GDM1 (cell line): ENCODE measurements around the gene NLRP1.

Experiments
- DNase-seq: peaks from one replicate; lab custom pipeline; 2025; lab: John Stamatoyannopoulos, UW

The NLRP1 gene

DNA sequence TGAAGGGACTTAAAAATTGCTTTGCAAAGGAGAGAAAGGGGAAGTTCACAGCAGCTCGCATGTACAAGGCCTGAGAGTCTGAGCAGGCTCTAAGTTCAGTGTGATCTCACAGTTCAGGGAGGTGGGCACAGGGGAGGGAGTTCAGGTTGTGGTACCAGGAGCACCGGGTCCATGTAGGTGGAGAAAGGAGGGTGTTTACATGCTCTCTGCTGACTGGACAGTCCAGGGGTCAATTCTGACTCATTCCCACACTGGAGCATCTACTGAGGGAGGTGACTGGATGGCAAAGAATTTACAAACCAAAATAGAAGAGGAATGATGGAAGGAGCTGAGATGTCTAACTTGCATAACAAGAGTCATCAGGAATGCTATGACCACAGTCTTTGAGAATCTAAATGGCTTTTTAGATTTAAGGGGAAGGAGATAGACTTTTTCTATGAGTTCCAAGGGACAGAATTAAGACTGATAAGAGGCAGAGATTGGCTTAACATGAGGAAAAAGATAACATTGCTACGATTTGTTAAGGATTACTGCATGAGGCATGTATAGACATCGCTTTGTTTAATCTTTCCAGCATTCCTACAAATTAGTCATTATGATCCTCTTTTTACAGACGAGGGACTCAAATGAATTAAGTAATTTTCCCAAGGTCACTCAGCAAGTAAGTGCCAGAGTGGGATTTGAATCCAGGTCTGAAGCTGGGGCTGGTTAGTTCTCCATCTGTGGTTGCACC lies 68.1 kb downstream of the NLRP1 start:
- no peak for DNase-seq

DNA sequence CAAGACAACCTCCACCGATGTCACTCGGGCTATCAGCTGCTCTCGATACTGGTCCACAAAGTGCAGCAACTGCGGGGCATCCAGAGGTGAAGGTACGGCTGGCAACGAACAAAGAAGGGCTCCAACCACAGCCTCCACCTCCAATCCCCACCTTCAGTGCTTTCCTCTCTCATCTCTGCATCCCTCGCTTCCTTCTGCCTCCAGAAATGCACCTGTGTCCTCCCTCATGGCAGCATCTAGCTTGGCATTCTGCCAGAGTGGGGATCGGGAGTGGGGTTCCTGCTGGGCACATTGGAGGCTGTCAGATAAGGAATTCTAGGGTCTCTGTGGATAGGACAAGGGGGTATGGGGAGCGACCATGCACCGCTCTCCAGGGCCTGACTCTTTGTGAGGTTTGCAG lies 69.3 kb downstream of the NLRP1 start:
- no peak for DNase-seq

DNA sequence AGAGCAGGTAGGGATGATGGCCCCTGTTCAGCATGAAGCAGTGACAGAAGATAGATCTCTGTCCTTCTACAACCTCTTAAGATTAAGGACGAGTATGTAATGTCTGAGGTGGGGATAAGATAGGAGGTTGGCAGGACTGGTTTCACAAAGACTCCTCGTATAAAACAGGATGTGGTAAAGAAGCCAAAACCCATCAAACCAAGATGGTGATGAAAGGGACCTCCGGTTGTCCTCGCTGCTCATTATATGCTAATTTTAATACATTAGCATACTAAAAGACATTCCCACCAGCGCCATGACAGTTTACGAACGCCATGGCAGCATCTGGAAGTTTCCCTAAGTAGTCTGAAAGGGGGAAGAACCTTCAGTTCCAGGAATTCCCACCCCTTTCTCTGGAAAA lies 70.7 kb downstream of the NLRP1 start:
- DNase-seq: no peak

DNA sequence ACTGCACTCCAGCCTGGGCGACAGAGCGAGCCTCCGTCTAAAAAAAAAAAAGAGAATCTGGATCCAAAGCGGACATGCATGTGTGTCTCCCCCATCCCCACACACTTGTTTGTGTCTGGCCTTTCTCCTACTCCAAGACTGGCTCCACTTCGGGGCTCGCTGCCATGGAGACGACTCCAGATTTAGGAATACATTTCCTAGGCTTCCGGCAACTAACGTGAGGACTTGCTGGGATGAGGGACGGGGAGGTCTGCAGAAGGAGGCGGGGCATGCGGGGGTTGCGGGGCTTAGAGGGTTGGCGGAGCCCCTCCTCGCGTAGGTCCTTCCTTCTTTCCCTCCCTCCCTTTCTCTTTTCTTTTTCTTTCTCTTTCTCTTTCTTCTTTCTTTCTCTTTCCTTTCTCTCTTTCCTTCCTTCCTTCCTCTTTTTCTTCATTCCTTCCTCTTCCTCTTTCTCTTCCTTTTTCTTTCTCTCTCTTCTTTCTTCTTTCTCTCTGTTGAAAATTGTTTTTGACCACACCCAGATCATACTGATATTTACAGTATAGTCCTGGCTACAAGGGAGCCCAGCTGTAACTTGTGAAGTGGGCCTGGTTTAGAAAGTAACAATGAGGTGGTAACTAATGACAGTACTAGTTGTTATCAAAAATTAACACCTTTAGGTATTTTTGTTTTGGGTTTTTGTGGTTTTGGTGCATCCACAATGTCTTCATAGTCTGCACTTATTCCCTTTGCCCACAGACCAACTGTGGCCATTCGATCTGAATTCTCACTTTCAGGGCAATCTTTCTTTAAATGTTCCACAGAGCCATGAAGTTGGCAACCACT lies 72.7 kb downstream of the NLRP1 start:
- DNase-seq: no peak

DNA sequence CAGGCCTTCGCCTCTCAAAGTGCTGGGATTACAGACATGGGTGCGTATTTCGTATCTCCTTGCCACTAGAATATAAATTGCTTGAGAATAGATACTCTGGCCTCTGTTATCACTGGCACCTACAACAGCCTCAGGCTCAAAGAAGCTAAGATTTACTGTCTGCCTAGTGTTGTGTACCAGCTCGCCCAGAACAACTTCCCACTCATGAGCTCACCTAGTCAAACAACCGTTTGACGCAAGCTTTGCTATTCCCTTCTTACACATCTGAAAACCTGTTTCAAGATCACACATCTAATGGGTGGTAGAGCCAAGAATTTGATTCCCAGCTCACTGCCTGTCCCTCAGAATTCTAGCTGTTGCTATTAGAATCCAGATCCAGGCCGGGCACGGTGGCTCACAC lies 73.5 kb downstream of the NLRP1 start:
- DNase-seq: no peak

DNA sequence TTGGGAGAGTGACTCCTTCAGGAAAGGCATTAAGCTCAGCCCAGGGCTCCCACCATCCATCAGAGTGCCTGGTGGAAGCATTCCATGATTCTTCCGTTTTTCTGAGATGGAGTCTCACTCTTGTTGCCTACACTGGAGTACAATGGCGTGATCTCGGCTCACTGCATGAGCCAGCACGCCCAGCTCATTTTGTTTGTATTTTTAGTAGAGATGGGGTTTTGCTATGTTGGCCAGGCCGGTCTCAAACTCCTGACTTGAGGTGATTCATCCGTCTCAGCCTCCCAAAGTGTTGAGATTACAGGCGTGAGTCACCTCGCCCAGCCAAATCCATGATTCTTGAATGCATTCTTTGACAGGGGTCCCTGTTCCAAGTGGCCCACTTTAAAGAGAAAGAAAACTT lies 74.8 kb downstream of the NLRP1 start:
- DNase-seq: no peak

DNA sequence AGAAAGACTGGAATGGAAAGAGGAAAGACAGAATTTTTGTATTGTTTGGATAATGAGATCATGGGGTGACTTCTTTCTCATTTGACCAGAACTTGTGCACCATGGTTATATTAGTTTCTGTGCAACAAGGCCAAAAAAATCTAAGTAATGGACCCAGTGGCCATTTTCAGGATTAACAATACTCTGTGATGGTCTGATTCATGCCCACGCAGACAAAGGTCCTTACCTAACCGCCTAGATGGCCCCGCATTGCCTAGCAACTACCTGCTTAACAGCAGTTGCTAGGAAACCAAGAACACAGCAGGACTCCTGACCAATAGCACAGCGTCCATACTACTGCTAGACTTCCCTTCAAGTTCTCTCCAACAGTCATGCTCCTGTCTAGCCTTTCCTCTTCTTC lies 75.5 kb downstream of the NLRP1 start:
- no peak for DNase-seq

DNA sequence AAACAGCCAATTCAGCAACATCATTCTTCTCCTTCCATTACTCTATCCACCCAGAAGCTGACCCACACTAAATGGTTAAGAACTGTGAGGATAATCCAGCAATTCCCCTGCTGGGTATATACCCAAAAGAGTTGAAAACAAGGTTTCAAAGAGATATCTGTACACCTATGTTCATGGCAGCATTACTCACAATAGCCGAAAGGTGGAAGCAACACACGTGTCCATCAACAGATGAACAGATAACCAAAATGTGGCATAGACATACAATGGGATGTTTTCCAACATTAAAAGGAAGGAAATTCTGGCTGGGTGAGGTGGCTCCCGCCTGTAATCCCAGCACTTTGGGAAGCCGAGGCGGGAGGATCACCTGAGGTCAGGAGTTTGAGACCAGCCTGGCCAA lies 78.0 kb downstream of the NLRP1 start:
- DNase-seq: no peak

DNA sequence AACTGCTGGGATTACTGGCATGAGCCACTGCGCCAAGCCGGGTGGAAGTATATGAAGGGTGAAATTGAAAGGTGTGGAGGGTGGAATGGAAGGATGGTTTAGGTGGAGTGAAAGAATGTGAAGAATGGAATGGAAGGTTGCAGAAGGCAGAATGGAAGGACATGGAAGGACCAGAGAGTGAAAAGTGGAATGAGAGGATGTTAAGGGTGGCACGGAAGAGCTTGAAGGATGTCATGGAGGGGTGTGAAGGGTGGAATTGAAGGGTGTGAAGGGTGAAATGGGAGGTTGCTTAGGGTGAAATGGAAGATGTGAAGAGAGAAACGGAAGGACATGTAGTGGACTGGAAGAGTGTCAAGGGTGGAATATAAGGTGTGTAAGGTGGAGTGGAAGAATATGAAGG lies 81.8 kb downstream of the NLRP1 start:
- DNase-seq: no peak

DNA sequence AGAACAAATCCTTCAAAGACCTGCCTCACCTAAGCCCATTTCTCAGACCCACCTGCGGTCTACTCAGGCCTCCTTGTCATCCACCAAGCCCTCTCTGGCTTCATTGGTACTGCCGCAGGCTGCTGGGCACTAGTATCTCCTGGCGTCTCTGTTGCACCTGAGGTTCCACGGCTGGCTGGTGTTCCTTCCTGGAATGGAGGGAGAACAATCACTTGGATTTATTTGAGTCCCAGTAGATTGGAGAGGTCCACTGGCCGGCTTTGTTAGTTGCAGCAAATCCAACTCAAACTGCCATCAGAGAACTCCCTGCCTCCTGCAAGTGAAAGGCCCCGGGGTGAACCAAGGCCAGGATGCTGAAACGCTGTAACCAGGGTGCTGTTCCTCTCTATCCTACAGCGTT lies 82.6 kb downstream of the NLRP1 start:
- DNase-seq: no peak

DNA sequence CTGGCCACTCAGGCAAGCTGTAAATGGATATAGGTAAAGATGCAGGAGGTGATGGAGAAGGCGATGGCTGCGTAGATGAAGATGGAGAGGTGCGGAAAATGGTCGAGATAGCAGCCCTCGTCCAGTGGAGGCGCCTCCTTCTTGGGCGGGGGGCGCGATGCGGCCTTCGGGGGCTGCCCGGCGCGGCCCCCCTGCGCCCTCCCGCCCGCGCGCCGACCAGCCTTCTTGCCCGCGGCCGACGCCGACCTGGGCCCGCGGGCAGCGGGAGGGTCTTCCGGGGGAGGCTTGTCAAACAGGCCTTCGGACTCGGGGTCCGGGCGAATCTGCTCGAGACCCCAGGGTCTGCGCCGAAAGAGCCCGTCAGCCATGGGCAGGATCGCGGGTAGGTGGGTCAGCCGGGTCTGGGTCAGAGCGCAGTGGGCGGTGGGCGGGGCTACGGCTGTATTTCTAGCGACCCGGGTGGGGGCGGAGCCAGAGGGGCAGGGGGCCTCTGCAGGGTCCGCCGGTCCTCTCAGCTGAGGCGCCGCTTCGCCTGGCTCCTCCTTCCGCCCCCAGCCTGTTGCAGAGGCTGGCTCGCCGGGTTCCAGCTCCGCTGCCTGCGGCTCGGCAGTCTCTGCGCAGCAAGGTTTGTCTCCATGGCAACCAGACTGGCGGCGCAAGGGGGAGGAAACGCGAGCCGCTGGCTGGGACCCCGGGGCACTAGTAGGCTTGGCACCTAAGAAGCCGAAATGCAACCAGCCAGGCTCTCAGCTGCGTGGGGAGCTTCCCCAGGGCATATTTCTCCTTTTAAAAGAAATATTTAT lies 83.5 kb downstream of the NLRP1 start:
- no peak for DNase-seq

DNA sequence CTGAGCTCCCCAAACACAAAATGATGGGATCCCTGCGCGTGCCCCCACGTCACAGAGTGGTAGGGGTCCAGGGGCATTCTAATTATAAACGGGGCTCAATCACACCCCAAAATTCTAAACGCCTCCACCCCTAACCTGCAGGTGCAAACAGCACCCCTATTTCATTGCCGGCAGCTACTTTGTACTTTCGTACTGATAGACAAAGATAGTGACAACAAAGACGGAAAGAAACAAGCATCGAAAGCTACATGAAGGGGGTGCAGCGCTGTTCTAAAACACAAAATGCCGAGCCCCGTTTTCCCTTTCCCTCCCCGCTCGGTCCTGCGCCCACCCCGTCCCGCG lies 84.1 kb downstream of the NLRP1 start:
- DNase-seq: no peak

DNA sequence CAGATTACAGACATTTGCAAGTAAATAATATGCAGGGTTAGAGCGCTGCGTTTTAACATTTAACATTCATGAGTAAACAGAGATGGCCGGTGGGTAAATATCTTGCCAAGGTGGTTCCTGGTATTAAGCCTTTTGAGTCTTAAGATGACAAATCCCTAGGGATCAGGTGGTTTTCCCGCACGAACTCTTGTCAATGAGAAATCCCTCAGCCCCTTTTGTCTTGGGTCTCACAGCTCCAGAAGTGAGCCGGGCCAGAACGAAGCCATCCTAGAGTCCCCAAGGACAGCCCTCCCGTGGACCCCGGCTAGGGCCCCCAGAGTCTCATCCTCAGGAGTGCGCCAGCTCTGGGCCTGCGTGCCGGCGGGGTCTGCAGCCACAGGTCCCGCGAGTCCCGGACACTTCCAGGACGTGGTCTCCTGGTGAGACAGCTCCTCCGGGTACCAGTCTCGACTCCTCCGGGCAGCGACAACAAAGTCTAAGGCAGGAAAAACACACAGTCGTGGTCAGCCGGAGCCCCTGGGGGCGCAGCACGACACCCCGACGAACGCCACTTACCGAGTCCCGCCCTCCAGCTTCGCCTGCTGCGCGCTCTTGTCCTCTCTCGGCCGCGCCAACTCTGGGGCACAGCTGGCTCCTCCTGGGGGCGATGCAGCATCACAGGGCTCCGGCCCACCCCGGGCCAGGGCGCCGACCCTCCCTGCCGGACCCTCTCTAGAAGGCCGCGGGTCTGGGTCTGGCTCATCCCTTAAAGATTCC lies 84.7 kb downstream of the NLRP1 start:
- no peak for DNase-seq

DNA sequence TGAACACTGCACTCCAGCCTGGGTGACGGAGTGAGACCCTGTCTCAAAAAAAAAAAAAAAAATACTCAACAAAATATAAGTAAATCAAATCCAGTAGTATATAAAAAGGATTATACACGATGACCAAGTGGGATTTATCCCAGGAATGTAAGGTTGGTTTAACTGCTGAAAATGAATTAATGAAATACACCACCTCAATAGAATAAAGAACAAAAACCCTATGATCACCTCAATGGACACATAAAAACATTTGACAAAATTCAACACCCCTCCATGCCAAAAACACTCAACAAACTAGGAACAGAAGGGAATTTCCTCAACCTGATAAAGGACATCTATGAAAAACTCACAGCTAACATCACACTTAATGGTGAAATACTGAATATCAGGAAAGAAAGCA lies 91.3 kb downstream of the NLRP1 start:
- DNase-seq: no peak

DNA sequence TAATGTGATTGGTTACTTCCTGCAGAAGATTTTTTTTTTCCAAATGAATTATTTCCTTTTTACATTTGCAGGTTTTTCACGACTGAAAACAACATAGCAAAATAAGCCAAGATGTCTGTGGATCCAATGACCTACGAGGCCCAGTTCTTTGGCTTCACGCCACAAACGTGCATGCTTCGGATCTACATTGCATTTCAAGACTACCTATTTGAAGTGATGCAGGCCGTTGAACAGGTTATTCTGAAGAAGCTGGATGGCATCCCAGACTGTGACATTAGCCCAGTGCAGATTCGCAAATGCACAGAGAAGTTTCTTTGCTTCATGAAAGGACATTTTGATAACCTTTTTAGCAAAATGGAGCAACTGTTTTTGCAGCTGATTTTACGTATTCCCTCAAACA lies 95.6 kb downstream of the NLRP1 start:
- DNase-seq: no peak

DNA sequence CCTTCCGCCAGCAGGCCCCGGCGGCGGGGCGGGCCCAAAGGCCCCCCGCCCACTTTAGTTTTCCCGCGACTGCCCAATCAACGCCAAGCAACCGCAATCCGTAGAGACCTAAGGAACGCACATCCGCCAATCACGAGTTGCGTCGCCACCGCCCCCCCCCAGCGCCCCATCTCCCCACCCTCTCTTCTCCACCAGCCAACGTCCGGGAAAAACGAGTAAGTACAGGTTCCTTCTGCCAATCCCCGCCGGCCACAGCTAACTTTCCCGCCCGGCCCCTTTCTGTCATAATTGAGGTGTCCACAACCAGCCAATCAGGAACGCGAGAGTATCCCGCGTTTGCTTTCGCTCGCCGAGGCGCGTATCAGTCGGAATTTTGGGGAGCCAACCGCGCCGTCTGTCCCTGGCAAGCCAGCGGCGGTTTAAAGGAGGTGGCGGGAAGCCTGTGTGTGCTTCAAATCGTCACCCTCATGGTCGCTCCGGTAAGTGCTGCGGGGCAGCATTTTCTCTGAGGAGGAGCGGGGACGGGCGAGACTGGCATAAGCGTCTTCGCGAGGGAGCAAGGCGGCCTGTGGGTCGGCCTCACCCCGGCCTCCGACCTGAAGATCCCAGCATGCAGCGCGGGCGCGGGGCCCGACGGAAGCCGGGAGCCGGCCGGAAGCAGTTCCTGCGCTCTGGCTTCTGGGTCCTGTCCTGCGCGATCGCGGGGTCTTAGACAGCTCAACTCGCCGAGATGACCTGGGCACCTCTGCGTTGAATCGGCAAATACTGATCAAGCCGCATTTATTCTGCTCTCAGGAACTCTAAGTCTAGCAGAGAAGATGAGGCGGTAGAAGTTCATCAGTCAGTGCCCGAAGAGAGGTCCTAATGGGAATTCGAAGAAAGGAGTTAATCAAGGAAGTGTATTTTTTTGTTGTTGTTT lies 97.8 kb downstream of the NLRP1 start, which contains the start of gene MIS12:
TSS of gene MIS12 (plus strand) at position 361 of the 919 bp plus-strand sequence. CDS start 2,297 bp downstream, outside the sequence.
- DNase-seq: peak; percentile 97

DNA sequence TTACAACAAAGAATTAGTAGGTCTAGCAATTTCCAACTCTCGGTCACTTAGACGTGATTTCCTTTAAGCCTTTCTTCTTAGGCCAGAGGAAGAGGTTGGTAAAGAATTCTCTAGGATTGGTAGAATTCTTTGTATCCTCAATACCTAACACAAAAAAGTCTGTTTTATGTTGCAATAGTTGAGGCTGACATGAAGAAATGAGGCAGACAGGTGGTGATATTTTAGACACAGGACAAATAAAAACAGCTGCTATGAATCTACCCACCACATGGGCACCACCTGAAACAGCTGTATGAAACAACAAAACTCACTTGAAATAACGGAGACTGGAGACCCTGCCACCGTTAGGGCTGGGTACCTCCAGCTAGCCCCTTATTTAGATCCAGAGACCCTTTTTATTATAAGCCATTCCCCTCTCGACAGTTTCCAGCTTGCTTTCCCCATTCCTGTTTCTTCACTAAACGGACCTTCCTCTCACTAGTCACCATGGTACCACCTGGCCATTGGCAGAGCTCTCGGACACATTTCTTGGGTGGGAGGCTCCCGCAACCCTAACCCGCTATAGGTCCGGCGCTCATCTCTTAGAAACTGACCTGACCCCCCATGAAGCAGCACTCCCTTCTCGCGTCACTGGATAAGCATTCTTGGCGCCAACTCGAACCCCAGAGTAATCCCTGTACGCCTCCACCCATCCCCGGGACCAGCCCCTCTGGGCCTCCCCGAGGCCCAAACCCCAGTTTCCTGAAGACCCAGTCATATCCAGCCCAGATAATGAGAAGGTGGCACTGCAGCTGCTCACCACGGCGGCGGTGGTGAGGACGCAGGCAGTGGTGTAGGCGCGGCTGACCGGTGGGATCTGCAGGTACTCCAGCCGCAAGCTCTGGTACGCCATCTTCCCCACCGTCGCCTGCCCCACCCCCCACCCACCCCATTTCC lies 98.8 kb downstream of the NLRP1 start, which contains the start of gene DERL2:
TSS of gene DERL2 (minus strand) at position 909 of the 936 bp plus-strand sequence. CDS start at position 892, 17 bp downstream.
- DNase-seq: no peak

DNA sequence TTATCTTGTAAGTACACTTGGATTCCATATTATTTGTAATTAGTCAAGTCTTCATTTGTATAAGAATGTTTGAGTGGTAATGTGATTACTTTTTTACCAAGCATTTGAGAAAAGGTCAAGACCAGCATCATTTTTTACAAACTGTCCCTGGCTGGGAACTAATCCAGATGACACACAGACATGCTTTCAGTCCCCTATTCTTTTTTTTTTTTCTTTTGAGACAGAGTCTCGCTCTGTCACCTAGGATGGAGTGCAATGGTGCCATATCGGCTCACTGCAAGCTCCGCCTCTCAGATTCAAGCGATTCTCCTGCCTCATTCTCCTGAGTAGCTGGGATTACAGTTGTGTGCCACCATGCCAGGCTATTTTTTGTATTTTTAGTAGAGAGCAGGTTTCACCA lies 102.9 kb downstream of the NLRP1 start:
- no peak for DNase-seq

DNA sequence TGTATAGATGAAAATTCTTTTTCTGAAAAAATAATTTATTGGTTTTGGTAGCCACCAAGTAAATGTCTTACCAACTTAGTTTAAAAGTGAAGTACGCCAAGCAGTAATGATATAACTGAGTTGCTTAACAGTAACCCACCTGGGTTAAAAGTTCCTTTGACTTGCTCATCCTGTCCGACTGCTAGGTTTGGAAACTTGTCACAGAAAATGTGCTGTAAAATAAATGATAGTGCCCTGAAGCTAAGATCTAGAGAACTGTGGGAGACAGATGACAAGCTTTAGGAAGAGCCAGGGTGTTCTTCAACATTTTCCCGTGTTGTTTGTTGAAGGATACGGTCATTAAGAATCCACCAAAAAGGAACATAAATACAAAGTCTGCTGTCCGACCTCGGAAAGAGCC lies 103.3 kb downstream of the NLRP1 start:
- DNase-seq: no peak

DNA sequence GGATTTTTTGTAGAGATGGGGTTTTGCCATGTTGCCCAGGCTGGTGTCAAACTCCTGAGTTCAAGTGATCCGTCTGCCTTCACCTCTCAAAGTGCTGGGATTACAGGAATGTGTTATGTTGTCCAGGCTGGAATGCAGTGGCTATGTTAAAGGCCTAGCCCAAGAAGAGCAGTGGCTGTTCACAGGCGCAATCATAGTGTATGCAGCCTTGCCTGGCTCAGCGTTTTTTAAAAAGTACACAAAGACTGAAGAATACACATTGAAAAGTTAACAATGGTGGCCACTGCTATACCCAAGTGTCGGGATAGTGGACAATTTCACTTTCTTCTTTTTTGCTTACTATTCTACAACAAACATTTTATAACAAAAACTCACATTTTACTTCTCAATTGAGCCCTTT lies 105.3 kb downstream of the NLRP1 start:
- DNase-seq: no peak
